Measurements from ENCODE around the gene PNLIPRP1.

DNA sequence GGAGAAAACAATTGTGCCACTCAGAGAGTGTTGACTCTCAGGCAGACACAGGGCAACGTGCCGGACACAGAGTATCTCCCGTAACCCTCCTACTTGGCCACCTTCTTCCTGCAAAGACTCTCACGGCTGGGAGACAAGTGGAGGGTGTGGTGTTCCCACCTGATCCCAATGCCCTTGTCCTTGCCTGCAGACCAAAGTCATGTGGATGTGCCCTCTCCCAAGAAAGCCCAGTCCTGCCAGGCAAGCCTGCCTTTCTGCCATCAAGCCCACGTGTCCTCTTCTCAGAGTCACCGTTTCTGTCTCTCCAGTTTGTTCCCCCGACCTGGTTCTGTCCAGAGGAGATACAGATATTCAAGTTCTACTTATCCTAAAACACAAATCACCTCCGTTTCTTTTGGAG, 30.7 kb downstream of the PNLIPRP1 start:
- TF ChIP-seq, protein P1, sequence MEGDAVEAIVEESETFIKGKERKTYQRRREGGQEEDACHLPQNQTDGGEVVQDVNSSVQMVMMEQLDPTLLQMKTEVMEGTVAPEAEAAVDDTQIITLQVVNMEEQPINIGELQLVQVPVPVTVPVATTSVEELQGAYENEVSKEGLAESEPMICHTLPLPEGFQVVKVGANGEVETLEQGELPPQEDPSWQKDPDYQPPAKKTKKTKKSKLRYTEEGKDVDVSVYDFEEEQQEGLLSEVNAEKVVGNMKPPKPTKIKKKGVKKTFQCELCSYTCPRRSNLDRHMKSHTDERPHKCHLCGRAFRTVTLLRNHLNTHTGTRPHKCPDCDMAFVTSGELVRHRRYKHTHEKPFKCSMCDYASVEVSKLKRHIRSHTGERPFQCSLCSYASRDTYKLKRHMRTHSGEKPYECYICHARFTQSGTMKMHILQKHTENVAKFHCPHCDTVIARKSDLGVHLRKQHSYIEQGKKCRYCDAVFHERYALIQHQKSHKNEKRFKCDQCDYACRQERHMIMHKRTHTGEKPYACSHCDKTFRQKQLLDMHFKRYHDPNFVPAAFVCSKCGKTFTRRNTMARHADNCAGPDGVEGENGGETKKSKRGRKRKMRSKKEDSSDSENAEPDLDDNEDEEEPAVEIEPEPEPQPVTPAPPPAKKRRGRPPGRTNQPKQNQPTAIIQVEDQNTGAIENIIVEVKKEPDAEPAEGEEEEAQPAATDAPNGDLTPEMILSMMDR (conservative IDR thresholded peaks at IDR 0.05; ENCODE audit: low read depth in 2 of 2), result no peak
- TF ChIP-seq EZH2phosphoT487 (IDR thresholded peaks at IDR 0.05; ENCODE audit: unreplicated experiment) (no peak), POLR2AphosphoS5 (IDR thresholded peaks at IDR 0.05; ENCODE audit: low read depth) (no peak), EZH2 (IDR thresholded peaks at IDR 0.05; ENCODE audit: low read depth, unreplicated experiment) (no peak), CREB1 (CRISPR knock-in tag; IDR thresholded peaks at IDR 0.05; ENCODE audit: low read depth) (no peak)
- TF ChIP-seq, protein P2, sequence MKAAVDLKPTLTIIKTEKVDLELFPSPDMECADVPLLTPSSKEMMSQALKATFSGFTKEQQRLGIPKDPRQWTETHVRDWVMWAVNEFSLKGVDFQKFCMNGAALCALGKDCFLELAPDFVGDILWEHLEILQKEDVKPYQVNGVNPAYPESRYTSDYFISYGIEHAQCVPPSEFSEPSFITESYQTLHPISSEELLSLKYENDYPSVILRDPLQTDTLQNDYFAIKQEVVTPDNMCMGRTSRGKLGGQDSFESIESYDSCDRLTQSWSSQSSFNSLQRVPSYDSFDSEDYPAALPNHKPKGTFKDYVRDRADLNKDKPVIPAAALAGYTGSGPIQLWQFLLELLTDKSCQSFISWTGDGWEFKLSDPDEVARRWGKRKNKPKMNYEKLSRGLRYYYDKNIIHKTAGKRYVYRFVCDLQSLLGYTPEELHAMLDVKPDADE (IDR thresholded peaks at IDR 0.05), result no peak
- TF ChIP-seq, protein P3, sequence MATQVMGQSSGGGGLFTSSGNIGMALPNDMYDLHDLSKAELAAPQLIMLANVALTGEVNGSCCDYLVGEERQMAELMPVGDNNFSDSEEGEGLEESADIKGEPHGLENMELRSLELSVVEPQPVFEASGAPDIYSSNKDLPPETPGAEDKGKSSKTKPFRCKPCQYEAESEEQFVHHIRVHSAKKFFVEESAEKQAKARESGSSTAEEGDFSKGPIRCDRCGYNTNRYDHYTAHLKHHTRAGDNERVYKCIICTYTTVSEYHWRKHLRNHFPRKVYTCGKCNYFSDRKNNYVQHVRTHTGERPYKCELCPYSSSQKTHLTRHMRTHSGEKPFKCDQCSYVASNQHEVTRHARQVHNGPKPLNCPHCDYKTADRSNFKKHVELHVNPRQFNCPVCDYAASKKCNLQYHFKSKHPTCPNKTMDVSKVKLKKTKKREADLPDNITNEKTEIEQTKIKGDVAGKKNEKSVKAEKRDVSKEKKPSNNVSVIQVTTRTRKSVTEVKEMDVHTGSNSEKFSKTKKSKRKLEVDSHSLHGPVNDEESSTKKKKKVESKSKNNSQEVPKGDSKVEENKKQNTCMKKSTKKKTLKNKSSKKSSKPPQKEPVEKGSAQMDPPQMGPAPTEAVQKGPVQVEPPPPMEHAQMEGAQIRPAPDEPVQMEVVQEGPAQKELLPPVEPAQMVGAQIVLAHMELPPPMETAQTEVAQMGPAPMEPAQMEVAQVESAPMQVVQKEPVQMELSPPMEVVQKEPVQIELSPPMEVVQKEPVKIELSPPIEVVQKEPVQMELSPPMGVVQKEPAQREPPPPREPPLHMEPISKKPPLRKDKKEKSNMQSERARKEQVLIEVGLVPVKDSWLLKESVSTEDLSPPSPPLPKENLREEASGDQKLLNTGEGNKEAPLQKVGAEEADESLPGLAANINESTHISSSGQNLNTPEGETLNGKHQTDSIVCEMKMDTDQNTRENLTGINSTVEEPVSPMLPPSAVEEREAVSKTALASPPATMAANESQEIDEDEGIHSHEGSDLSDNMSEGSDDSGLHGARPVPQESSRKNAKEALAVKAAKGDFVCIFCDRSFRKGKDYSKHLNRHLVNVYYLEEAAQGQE (IDR thresholded peaks at IDR 0.05; ENCODE audit: unreplicated experiment), result no peak
- TF ChIP-seq, protein P4, sequence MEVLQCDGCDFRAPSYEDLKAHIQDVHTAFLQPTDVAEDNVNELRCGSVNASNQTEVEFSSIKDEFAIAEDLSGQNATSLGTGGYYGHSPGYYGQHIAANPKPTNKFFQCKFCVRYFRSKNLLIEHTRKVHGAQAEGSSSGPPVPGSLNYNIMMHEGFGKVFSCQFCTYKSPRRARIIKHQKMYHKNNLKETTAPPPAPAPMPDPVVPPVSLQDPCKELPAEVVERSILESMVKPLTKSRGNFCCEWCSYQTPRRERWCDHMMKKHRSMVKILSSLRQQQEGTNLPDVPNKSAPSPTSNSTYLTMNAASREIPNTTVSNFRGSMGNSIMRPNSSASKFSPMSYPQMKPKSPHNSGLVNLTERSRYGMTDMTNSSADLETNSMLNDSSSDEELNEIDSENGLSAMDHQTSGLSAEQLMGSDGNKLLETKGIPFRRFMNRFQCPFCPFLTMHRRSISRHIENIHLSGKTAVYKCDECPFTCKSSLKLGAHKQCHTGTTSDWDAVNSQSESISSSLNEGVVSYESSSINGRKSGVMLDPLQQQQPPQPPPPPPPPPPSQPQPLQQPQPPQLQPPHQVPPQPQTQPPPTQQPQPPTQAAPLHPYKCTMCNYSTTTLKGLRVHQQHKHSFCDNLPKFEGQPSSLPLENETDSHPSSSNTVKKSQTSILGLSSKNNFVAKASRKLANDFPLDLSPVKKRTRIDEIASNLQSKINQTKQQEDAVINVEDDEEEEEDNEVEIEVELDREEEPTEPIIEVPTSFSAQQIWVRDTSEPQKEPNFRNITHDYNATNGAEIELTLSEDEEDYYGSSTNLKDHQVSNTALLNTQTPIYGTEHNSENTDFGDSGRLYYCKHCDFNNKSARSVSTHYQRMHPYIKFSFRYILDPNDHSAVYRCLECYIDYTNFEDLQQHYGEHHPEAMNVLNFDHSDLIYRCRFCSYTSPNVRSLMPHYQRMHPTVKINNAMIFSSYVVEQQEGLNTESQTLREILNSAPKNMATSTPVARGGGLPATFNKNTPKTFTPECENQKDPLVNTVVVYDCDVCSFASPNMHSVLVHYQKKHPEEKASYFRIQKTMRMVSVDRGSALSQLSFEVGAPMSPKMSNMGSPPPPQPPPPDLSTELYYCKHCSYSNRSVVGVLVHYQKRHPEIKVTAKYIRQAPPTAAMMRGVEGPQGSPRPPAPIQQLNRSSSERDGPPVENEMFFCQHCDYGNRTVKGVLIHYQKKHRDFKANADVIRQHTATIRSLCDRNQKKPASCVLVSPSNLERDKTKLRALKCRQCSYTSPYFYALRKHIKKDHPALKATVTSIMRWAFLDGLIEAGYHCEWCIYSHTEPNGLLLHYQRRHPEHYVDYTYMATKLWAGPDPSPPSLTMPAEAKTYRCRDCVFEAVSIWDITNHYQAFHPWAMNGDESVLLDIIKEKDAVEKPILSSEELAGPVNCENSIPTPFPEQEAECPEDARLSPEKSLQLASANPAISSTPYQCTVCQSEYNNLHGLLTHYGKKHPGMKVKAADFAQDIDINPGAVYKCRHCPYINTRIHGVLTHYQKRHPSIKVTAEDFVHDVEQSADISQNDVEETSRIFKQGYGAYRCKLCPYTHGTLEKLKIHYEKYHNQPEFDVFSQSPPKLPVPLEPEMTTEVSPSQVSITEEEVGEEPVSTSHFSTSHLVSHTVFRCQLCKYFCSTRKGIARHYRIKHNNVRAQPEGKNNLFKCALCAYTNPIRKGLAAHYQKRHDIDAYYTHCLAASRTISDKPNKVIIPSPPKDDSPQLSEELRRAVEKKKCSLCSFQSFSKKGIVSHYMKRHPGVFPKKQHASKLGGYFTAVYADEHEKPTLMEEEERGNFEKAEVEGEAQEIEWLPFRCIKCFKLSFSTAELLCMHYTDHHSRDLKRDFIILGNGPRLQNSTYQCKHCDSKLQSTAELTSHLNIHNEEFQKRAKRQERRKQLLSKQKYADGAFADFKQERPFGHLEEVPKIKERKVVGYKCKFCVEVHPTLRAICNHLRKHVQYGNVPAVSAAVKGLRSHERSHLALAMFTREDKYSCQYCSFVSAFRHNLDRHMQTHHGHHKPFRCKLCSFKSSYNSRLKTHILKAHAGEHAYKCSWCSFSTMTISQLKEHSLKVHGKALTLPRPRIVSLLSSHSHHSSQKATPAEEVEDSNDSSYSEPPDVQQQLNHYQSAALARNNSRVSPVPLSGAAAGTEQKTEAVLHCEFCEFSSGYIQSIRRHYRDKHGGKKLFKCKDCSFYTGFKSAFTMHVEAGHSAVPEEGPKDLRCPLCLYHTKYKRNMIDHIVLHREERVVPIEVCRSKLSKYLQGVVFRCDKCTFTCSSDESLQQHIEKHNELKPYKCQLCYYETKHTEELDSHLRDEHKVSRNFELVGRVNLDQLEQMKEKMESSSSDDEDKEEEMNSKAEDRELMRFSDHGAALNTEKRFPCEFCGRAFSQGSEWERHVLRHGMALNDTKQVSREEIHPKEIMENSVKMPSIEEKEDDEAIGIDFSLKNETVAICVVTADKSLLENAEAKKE (CRISPR knock-in tag; IDR thresholded peaks at IDR 0.05), result no peak

All from GM23338 (cell line).